Activated CD8-positive, alpha-beta memory T cell treated with anti-CD3 and anti-CD28 coated beads for 48 hours (primary cell): ENCODE results near the gene SLC15A1.

Experiments used
- DNase-seq, 3 experiments: peaks; one replicate each; pipeline ENCODE4 v3.0.0-alpha.2; 2020; ENCODE audit warnings: low read depth in 2 of 3, low spot score in 2 of 3

Gene SLC15A1

DNA sequence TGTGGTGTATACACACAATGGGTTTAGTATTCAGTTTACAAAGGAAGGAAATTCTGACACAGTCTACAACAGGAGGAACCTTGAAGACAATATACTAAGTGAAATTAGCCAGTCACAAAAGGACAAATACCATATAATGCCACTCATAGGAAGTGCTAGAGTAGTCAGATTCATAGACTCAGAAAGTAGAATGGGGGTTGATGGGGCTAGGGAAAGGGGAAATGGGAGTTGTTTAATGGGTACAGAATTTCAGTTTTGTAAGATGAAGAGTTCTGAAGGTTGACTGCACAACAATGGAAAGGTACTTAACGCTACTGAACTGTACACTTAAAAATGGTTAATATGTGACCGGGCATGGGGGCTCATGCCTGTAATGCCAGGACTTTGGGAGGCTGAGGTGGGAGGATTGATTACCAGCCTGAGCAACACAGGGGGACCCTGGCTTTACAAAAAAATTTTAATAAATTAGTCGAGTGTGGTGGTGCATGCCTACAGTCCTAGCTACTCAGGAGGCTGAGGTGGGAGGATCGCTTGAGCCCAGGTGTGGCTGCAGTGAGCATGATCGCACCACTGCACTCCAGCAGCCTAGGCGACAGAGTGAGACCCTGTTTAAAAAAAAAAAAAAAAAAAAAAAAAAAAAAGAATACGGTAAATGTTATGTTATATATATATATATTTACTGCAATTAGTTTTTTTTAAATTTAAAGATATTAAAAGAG lies 45.0 kb downstream of the SLC15A1 start:
- no peak for DNase-seq

- no peak for DNase-seq
Measured at GRCh38 chr13:98706446-98707110, 45.9 kb downstream of the SLC15A1 start.

DNA sequence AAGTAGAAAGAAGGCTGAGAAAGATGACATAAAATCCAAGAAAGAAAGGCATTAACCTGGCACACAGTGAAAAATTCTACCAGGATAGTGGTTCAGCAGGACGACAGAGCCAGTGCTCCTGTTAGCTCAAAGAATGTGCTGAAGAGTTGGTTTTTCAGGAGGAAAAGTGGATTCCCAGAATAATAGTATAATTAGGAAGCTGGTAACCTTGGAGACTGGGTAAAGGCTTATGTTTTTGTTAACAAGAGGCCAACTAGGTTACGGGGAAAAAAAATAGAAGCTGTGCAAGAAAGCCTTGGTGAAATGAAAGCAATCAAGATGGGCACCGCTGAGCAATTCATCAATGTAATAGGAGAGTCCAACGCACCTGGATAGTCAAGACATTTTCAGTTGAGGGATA lies 54.7 kb downstream of the SLC15A1 start:
- DNase-seq: no peak

GRCh38 chr13:98693756-98694155 lies 58.7 kb downstream of the SLC15A1 start:
- no peak for DNase-seq

DNA sequence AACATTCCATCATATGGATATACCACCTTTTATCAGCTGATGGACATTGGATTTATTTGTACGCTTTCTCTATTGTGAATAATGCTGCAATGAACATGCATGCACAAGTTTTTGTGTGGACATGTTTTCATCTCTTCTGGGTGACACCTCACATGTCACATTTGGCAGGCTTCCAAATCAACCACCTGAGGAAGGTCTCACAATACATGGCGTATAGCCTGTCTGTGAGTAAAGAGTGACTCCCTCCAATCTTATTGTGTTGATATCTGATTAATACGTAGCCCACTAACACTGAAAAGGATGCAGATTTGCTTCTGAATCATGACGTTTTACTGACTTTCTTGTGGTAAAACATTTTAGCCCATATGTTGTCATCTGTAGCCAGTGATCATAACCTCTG lies 61.1 kb downstream of the SLC15A1 start:
- DNase-seq: no peak

DNA sequence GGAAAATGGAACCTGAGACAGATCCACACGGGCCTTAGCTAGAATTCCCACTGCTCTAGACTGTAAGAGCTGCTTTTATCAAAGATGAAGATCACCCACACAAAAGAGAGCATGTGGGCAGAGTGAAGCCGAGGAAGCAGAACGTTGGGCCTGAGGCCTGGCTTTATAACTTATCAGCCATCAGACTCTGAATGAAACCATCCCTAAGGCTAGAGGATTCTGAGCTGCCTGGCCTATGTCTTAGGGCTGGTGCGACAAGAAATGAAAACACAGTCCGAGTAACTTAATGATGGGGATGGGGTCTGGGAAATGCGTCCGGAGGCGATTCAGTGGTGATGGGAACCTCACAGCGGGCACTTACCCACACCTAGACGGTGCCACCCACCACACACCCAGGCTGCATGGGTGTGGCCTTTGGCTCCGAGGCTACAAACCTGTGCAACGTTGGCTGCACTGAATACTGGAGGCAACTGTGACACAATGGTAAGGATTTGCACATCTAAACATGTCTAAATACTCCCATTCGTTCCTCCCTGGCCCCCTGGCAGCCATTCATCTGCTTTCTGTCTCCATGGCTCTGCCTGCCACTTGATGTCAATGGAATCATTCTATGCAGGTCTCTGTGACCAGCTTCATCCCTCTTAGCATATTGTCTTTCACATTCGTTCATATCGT lies 62.0 kb downstream of the SLC15A1 start:
- no peak for DNase-seq

DNA sequence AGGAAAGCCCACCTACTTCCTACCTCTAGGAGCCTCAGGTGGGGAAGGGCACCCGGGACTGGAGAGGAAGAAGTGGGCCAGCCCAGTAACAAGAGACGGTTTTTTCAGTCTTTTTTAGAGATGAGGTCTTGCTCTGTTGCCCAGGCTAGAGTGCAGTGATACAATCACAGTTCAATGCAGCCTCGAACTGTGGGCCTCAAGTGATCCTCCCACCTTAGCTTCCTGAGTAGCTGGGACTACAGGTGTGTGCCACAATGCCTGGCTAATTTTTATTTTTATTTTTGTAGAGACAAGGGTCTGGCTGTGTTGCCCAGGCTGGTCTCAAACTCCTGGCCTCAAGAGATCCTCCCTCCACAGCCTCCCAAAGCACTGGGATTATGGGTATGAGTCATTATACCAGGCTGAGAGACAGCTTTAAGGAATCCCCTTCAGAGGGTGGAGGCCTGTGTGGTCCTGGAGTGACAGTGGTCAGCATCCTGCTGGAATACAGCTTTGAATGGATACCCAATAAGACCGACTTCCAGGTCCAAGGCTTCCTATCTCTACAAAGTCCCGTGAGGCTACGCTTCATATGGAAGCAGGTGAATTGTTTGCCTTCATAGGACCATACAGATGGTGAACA lies 63.0 kb downstream of the SLC15A1 start:
- DNase-seq: no peak

DNA sequence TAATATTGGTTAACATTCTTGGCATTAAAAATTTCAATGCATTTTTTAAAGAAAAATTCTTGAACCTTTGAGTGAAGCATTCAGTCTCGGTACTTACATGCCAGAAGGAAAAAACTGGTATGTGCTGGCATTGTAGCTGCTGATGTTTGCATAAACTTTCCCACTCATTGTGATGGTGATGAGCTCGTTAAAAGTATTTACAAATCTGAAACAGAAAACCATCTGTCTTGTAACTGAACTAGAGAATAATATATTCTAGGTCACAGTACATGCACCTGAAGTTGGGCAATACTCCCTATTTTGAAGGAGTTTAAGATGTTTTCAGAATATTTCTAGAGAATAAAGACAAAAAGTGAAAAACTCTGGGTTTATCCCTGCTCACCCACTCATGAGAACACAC lies 64.1 kb downstream of the SLC15A1 start:
- DNase-seq: no peak

DNA sequence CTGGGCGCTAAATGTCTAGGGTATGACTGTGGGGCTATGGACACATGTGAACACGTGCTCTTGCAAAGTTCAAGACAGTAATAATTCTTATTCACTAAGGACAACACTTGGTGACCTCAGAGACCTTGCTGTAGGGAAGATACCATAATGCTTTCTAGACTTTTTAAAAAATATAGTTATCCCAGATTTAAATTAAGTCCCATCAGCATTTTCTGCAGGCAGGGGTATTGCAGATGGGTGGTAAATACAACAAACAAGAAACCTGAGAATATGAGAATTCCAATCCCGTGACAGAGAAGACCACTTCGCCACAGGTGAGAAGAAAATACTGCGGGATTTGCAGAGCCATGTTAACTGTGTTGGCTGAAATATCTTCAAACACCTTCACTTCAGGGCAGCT lies 65.2 kb downstream of the SLC15A1 start:
- no peak for DNase-seq

DNA sequence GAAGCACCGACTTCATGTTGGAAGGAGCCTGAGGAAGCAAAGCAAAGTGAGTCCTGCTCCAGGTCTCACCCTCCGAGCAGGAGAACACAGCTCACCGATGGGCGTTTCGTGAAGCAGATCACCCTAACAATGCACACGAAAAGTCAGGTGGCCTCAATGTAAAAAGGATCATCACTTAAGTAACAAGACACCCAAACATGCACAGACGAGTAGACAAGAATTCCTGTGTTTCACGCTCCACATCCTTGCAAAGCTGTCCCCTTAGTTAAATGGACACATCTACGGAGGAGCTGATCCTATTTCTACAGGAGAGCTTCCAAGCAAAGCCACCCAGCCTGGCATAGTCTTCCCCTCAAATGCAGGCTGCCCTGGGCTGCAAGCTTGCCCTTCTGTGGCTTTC lies 66.2 kb downstream of the SLC15A1 start:
- no peak for DNase-seq

GRCh38 chr13:98685146-98685545 lies 67.3 kb downstream of the SLC15A1 start:
- DNase-seq: no peak

DNA sequence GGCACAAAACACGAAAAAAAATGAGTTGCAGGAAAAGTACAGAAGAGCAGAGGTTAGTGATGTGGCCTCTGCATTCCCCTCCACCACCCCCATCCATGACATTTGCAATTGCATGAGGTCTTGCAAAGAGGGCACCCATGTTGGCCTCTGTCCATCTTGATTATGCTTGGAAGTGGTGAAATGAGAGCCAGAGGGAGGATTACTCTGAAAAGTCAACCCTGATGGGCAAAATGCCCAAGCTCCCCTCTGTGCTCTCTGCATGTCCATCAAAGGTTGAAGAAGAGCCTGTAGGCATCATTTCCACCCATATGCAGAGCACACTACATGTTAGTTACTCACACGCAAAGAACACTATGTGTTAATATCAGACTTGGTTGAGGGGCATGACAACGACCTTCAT lies 71.4 kb downstream of the SLC15A1 start:
- DNase-seq: no peak

- DNase-seq: no peak
Measured at GRCh38 chr13:98678741-98679140, 73.7 kb downstream of the SLC15A1 start.

DNA sequence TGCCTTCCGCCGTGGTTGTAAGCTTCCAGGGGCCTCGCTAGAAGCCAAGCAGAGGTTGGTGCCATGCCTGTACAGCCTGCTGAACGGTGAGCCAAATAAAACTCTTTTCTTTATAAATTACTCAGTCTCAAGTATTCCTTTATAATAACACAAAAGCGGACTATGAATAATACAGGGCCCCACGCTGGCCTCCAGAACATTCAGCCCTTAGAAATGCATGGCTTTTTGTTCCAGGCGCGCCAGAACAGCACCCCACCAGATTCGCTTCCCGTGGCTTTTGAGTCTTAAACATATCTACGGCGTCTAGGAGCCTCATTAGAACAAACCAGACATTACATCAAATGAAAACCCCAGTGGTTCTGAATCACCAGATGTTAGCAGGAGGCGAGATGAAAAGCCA lies 75.1 kb downstream of the SLC15A1 start:
- DNase-seq: no peak

GRCh38 chr13:98676239-98676638 lies 76.2 kb downstream of the SLC15A1 start:
- no peak for DNase-seq

GRCh38 chr13:98675837-98676236 lies 76.6 kb downstream of the SLC15A1 start:
- no peak for DNase-seq

DNA sequence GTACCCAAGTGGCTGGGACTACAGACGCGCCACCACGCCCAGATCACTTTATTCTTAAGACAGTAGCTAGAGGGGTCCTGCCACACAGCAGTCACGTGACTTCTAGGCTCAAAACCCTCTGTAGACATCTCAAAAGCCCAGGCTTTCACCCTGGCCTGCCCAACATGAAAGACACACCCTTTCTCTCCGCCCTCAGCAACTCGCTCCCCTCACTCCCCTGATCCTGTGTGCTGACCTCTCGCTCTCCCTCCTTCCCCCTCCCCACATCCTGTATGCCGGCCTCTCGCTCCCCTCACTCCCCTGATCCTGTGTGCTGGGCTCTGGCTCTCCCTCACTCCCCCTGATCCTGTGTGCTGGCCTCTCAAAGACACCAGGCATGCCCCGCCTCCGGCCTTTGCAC lies 77.4 kb downstream of the SLC15A1 start:
- DNase-seq: no peak

- DNase-seq: peak in 1 of 3 experiments; percentile 15
Measured at GRCh38 chr13:98672947-98673613, 79.4 kb downstream of the SLC15A1 start.

DNA sequence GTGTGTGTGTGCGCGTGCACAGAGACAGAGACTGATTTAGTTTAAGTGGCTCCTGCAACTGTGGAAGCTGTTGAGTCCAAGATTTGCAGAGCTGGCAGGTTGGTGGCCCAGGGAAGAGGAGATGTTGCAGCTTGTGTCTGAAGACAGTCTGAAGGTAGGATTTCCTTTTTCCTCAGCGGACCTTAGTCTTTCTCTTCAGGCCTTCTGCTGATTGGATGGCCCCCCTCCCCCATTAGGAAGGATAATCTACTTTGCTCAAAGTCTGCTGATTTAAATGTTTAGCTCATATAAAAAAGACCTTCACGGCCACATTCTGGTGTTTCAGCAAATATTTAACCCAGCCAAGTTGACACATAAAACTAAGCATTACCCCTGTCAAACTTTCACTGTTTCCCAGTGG lies 84.3 kb downstream of the SLC15A1 start:
- DNase-seq: no peak

DNA sequence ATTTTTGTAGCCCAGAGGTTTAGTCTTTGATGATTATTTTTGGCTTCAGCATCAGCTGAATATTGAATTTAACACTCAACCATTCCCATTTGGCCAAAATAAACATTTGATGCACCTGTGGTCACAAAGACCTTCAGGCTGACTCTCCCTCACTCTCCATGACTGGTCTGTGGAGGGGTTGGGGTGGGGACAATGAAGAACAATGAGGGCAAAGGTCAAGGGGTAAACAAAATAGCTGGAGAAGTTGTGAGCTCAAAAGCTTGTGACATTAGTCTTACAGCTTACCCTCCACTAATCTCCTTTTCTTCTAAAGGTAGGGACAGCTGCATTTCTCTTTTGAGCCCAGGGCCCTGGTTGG lies 86.9 kb downstream of the SLC15A1 start:
- DNase-seq: no peak

- no peak for DNase-seq
Measured at GRCh38 chr13:98664924-98665637, 87.4 kb downstream of the SLC15A1 start.
